Natural killer cell (primary cell): ENCODE results near the gene TSPOAP1. TPM values are rescaled to one million over a fixed set of nuclear protein-coding genes. Genes with fewer than 3 reads are reported as not detected.

Experiments
- ATAC-seq, 3 donors: fragments of 150-1000 bp in 2 of 3; fragments of 200-7000 bp in 1 of 3; cut with Tn5 transposase; 1 replicate in 1 of 3; 2 replicates in 2 of 3; pipeline ENCODE4 v1.10.0; 2021; ENCODE audit warnings: mild to moderate bottlenecking in 2 of 3, moderate library complexity in 2 of 3
- DNase-seq, 2 donors: peaks; one replicate each; pipeline versions ENCODE4 v3.0.0 to v3.0.0-alpha.2; 2013 to 2021; ENCODE audit warnings: mixed read lengths in 1 of 2
- H3K27ac ChIP-seq: one replicate; pipeline ENCODE4 v1.5.1; 2013; ENCODE audit warnings: mild to moderate bottlenecking, low read length
- H3K27me3 ChIP-seq: one replicate; pipeline ENCODE4 v1.6.1; 2013; ENCODE audit warnings: low read length; ENCODE audit not compliant: control insufficient read depth, insufficient read depth
- H3K36me3 ChIP-seq: one replicate; pipeline ENCODE4 v1.6.1; 2013; ENCODE audit warnings: low read length; ENCODE audit not compliant: control insufficient read depth, insufficient read depth
- H3K4me1 ChIP-seq: one replicate; pipeline ENCODE4 v1.6.1; 2013; ENCODE audit warnings: low read length; ENCODE audit not compliant: control insufficient read depth, insufficient read depth
- H3K4me3 ChIP-seq: one replicate; pipeline ENCODE4 v1.5.1; 2013; ENCODE audit warnings: low read length
- H3K9me3 ChIP-seq: one replicate; pipeline ENCODE4 v1.6.1; 2013; ENCODE audit warnings: low read length; ENCODE audit not compliant: control insufficient read depth, insufficient read depth
- H3K27ac Mint-ChIP-seq, 2 donors: one replicate each; pipeline ENCODE4 v1.8.0; 2022; ENCODE audit warnings: mild to moderate bottlenecking in 2 of 2, mixed read lengths in 2 of 2, moderate library complexity in 1 of 2
- H3K27me3 Mint-ChIP-seq, 2 donors: one replicate each; pipeline ENCODE4 v1.8.0; 2022; ENCODE audit warnings: low read depth in 2 of 2, mixed read lengths in 2 of 2
- H3K36me3 Mint-ChIP-seq: one replicate; pipeline ENCODE4 v1.8.0; 2022; ENCODE audit warnings: mixed read lengths
- H3K4me1 Mint-ChIP-seq, 2 donors: one replicate each; pipeline ENCODE4 v1.8.0; 2022; ENCODE audit warnings: mixed read lengths in 2 of 2
- H3K4me3 Mint-ChIP-seq: one replicate; pipeline ENCODE4 v1.8.0; 2022; ENCODE audit warnings: mild to moderate bottlenecking, moderate library complexity, mixed read lengths
- H3K9me3 Mint-ChIP-seq, 2 donors: one replicate each; pipeline ENCODE4 v1.8.0; 2022; ENCODE audit warnings: mixed read lengths in 2 of 2
- CTCF ChIP-seq: fragments of 200-600 bp; IDR thresholded peaks from one replicate; pipeline ENCODE4 v1.8.0; 2022; ENCODE audit warnings: antibody characterized with exemption
- WGBS: methylation state at CpG from one replicate; pipeline ENCODE4 v1.1.7; 2013; ENCODE audit warnings: missing lambda C conversion rate; ENCODE audit not compliant: insufficient coverage; 5-methylcytosine and 5-hydroxymethylcytosine counted together
- intact Hi-C: fragments of 100-400 bp; cut with micrococcal nuclease; formaldehyde crosslinking; loops from one replicate; pipeline ENCODE4 v1.14.2; 2022
- total RNA-seq, 4 donors: library from RNA; stranded (reverse); fragments of 120-200 nt in 1 of 4; gene quantifications; one replicate each; pipeline versions ENCODE4 v1.2.3 to v1.2.4, GENCODE V29; 2013 to 2022

The TSPOAP1 gene
- total RNA-seq, 3 donors from 2014 or later (not counting 1 experiment from before 2014, with no cell fraction given): 176 to 282 (median 246) TPM

- intact Hi-C loops: no loop called here
- Mint-ChIP-seq H3K27ac (no peak overlapping the region), H3K9me3 (no peaks in the 10 kb centered on the region), H3K36me3 (no peaks in the 10 kb centered on the region), H3K4me3 (no peak overlapping the region), H3K4me1 (no peaks in the 10 kb centered on the region), H3K27me3 (peaks cover 36 to 56% of the 10 kb centered on the region in 2 donors)
- no peaks in the 10 kb centered on the region for H3K36me3 ChIP-seq
- H3K27me3 ChIP-seq: peaks cover 10% of the 10 kb centered on the region
- H3K27ac ChIP-seq: no peak overlapping the region
- H3K4me3 ChIP-seq: no peak overlapping the region
- 80% methylated on average over 3 of the region's 4 CpGs for WGBS
- ATAC-seq: no peak
- no peaks in the 10 kb centered on the region for H3K9me3 ChIP-seq
- no peaks in the 10 kb centered on the region for H3K4me1 ChIP-seq
- TF ChIP-seq CTCF: no peak
- DNase-seq: no peak
Measured at GRCh38 chr17:58265271-58265670, 63.3 kb downstream of the TSPOAP1 start.

DNA sequence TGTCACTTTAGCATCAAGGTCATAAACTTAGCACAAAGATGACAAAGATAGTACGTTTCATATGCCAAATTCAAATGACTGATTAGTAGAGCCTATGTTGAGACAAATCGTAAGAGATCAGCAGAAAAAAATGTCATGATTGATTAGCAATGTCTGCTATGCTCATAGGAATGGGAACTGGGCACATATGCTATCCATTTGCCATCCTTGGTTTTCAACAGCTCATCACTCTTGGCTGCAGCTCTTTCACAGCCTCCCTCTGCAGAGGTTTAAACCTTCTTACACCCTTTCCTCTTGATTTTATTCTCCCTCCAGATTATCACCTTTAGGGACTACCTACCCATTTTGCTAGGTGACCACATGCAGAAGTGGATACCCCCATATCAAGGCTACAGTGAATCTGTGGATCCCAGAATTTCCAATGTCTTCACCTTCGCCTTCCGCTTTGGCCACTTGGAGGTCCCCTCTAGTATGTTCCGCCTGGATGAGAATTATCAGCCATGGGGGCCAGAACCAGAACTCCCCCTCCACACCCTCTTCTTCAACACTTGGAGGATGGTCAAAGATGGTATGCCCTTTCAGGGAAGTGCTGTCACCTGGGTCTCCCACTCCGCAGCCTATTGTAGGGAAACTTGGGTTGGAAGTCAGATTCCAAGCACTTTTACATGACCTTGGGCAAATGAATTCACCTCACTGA is 64.0 kb downstream of the TSPOAP1 start:
- H3K27ac Mint-ChIP-seq: no peak overlapping the region
- Histone ChIP-seq H3K27ac (no peak overlapping the region), H3K4me1 (no peaks in the 10 kb centered on the region), H3K9me3 (no peaks in the 10 kb centered on the region), H3K27me3 (peaks cover 13% of the 10 kb centered on the region), H3K4me3 (no peak overlapping the region), H3K36me3 (no peaks in the 10 kb centered on the region)
- intact Hi-C loops: no loop called here
- WGBS: 86% methylated on average over 6 of the region's 6 CpGs
- H3K9me3 Mint-ChIP-seq: no peaks in the 10 kb centered on the region
- no peaks in the 10 kb centered on the region for H3K4me1 Mint-ChIP-seq
- H3K36me3 Mint-ChIP-seq: no peaks in the 10 kb centered on the region
- no peak for DNase-seq
- ATAC-seq: no peak
- no peak for TF ChIP-seq CTCF
- H3K4me3 Mint-ChIP-seq: no peak overlapping the region
- peaks cover 39 to 63% of the 10 kb centered on the region in 2 donors for H3K27me3 Mint-ChIP-seq

GRCh38 chr17:58263773-58264172 is 64.8 kb downstream of the TSPOAP1 start:
- no peak overlapping the region for H3K4me3 ChIP-seq
- H3K27ac Mint-ChIP-seq: no peak overlapping the region
- no CpG with 5 or more reads among the region's 1 CpG for WGBS
- H3K36me3 ChIP-seq: no peaks in the 10 kb centered on the region
- DNase-seq (no peak), ATAC-seq (no peak)
- no peaks in the 10 kb centered on the region for H3K4me1 Mint-ChIP-seq
- H3K36me3 Mint-ChIP-seq: no peaks in the 10 kb centered on the region
- no peaks in the 10 kb centered on the region for H3K9me3 Mint-ChIP-seq
- H3K27me3 ChIP-seq: peaks cover 13% of the 10 kb centered on the region
- TF ChIP-seq CTCF: no peak
- no peaks in the 10 kb centered on the region for H3K9me3 ChIP-seq
- peaks cover 42 to 71% of the 10 kb centered on the region in 2 donors for H3K27me3 Mint-ChIP-seq
- no peak overlapping the region for H3K4me3 Mint-ChIP-seq
- intact Hi-C loops: no loop called here
- H3K27ac ChIP-seq: no peak overlapping the region
- H3K4me1 ChIP-seq: no peaks in the 10 kb centered on the region

- WGBS: 84% methylated on average over 11 of the region's 11 CpGs
- no peak for TF ChIP-seq CTCF
- Histone ChIP-seq H3K4me1 (no peaks in the 10 kb centered on the region), H3K4me3 (no peak overlapping the region), H3K36me3 (no peaks in the 10 kb centered on the region), H3K27ac (no peak overlapping the region), H3K9me3 (no peaks in the 10 kb centered on the region), H3K27me3 (peaks cover 15% of the 10 kb centered on the region)
- Mint-ChIP-seq H3K27me3 (peaks cover 46 to 87% of the 10 kb centered on the region in 2 donors), H3K36me3 (no peaks in the 10 kb centered on the region), H3K4me1 (no peaks in the 10 kb centered on the region), H3K27ac (no peak overlapping the region), H3K4me3 (no peak overlapping the region), H3K9me3 (no peaks in the 10 kb centered on the region)
- no peak for ATAC-seq
- no peak for DNase-seq
- intact Hi-C loops: no loop called here
Measured at GRCh38 chr17:58262149-58262548, 66.4 kb downstream of the TSPOAP1 start.
